Measurements from ENCODE around the gene ZKSCAN2.

GRCh38 chr16:25253322-25253721 lies 4.3 kb downstream of the ZKSCAN2 start:
- TF ChIP-seq CHD2 (IDR thresholded peaks at IDR 0.05; ENCODE audit: low read length) (no peak), YY1 (IDR thresholded peaks at IDR 0.05; ENCODE audit: low read depth, low read length) (no peak), POLR2AphosphoS5 (IDR thresholded peaks at IDR 0.05; ENCODE audit: low read depth, low read length) (no peak), KDM1A (IDR thresholded peaks at IDR 0.05; ENCODE audit: borderline replicate concordance, low read length) (no peak), POLR2A (IDR thresholded peaks at IDR 0.05; ENCODE audit: control extremely low read depth in 1 of 2, low read depth in 2 of 2, low read length in 2 of 2) (no peak), EP300 (IDR thresholded peaks at IDR 0.05; ENCODE audit: borderline replicate concordance in 1 of 2, low read depth in 2 of 2, low read length in 2 of 2) (no peak), CREB1 (IDR thresholded peaks at IDR 0.05) (no peak), RAD21 (IDR thresholded peaks at IDR 0.05 in 1 of 2, conservative IDR thresholded peaks at IDR 0.05 in 1 of 2; ENCODE audit: low read depth in 2 of 2, low read length in 2 of 2) (no peak), HDAC6 (IDR thresholded peaks at IDR 0.05; ENCODE audit: low read depth, low read length) (no peak), ATF2 (IDR thresholded peaks at IDR 0.05; ENCODE audit: low read length) (no peak), EZH2 (IDR thresholded peaks at IDR 0.05; ENCODE audit: low read depth, low read length, severe bottlenecking) (no peak), TCF12 (IDR thresholded peaks at IDR 0.05; ENCODE audit: low read depth, low read length) (no peak), TAF1 (IDR thresholded peaks at IDR 0.05; ENCODE audit: low read depth, low read length) (no peak)
- TF ChIP-seq, protein P1, sequence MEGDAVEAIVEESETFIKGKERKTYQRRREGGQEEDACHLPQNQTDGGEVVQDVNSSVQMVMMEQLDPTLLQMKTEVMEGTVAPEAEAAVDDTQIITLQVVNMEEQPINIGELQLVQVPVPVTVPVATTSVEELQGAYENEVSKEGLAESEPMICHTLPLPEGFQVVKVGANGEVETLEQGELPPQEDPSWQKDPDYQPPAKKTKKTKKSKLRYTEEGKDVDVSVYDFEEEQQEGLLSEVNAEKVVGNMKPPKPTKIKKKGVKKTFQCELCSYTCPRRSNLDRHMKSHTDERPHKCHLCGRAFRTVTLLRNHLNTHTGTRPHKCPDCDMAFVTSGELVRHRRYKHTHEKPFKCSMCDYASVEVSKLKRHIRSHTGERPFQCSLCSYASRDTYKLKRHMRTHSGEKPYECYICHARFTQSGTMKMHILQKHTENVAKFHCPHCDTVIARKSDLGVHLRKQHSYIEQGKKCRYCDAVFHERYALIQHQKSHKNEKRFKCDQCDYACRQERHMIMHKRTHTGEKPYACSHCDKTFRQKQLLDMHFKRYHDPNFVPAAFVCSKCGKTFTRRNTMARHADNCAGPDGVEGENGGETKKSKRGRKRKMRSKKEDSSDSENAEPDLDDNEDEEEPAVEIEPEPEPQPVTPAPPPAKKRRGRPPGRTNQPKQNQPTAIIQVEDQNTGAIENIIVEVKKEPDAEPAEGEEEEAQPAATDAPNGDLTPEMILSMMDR (IDR thresholded peaks at IDR 0.05; ENCODE audit: control extremely low read depth in 1 of 3, insufficient read depth in 1 of 3, low read depth in 1 of 3, low read length in 3 of 3): no peak

Measured in H1 (cell line).